ENCODE measurements around the gene GRB7.

- no peak for TF ChIP-seq CTCF (IDR thresholded peaks at IDR 0.05)
- TF ChIP-seq EZH2 (IDR thresholded peaks at IDR 0.05; ENCODE audit: borderline replicate concordance, insufficient read depth, low read depth, low read length, poor library complexity, severe bottlenecking), result no peak
These were observed 55.6 kb downstream of the GRB7 start for GRCh38 chr17:39793301-39793872.

All from B cell (primary cell).